Measurements from ENCODE around the gene LMBRD2. TPM values are rescaled to one million over a fixed set of nuclear protein-coding genes. Genes with fewer than 3 reads are reported as not detected.

LMBRD2 gene
- total and polyA plus RNA-seq, 9 donors = 2.0 to 8.8 (median 6.3) TPM

DNA sequence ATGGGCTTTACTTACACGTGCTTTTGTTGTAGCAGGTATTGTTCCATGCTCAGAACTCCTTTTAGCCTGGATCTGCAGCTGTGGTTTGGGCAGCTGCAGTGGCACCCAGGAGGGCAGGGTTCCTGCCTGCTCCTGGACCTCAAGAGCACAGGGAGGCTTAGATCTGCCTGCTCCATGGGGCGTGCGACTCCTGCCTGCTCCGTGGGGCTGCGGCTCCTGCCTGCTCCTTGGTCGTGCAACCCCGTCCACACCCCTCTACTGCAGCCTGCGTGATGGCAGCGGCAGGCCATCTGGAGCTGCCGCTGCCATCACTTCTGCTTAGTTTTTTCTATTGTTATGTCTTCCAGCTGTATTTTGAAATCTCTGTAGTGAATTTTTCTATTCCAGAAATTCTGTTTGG is 73.3 kb downstream of the LMBRD2 start:
- TF ChIP-seq, protein P1, sequence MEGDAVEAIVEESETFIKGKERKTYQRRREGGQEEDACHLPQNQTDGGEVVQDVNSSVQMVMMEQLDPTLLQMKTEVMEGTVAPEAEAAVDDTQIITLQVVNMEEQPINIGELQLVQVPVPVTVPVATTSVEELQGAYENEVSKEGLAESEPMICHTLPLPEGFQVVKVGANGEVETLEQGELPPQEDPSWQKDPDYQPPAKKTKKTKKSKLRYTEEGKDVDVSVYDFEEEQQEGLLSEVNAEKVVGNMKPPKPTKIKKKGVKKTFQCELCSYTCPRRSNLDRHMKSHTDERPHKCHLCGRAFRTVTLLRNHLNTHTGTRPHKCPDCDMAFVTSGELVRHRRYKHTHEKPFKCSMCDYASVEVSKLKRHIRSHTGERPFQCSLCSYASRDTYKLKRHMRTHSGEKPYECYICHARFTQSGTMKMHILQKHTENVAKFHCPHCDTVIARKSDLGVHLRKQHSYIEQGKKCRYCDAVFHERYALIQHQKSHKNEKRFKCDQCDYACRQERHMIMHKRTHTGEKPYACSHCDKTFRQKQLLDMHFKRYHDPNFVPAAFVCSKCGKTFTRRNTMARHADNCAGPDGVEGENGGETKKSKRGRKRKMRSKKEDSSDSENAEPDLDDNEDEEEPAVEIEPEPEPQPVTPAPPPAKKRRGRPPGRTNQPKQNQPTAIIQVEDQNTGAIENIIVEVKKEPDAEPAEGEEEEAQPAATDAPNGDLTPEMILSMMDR (IDR thresholded peaks at IDR 0.05) = no peak
- Histone ChIP-seq H3K9me3 (no peaks in the 10 kb centered on the region), H3K27me3 (no peaks in the 10 kb centered on the region), H3K4me1 (ENCODE audit: insufficient read depth) (no peaks in the 10 kb centered on the region), H3K4me3 (no peak overlapping the region), H3K27ac (no peak overlapping the region), H3K36me3 (no peaks in the 10 kb centered on the region)
- 62 to 73% (median 62%) methylated on average over 10 of the region's 10 CpGs for WGBS, 3 donors
- intact Hi-C loops (cut with DNase I) = no loop called here
- no peak for DNase-seq

DNA sequence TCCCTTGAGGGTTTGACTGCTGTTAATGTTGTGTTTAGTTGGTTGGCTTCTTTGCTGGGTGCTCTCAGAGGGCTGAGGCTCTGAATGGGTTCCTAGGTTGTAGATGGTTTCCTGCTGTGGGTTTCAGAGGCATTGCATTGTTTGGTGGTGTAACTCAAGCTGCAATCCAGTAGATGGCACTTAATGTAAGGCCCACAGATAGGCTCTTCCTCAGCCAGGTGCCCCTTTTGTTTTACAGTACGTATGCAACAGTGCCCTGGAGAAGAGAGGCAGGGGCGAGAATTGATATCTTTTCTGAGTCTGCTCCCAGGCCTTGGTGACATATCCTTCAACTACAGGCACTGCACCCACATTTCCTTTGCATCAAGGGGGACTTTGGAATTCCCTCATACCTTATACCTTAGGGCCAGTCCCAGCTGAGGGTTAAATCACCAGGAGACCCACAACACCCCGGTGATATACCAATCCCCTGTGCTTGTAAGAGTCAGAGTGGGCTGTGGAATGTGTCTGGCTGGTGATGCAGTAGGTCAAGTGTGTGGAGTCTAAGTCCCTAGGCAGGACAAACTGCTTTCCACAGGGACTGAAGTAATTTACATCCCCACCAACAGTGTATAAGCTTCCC is 78.0 kb downstream of the LMBRD2 start:
- intact Hi-C loops (cut with DNase I) = no loop called here
- 69 to 76% (median 69%) methylated on average over 3 of the region's 3 CpGs for WGBS, 3 donors
- no peak overlapping the region for H3K27ac ChIP-seq
- TF ChIP-seq EP300 (IDR thresholded peaks at IDR 0.05) = no peak
- no peak for TF ChIP-seq POLR2A (IDR thresholded peaks at IDR 0.05)
- TF ChIP-seq, protein P1 (IDR thresholded peaks at IDR 0.05) = no peak
- no peaks in the 10 kb centered on the region for H3K27me3 ChIP-seq
- H3K4me3 ChIP-seq = no peak overlapping the region
- no peak for DNase-seq
- H3K36me3 ChIP-seq = no peaks in the 10 kb centered on the region
- no peaks in the 10 kb centered on the region for H3K9me3 ChIP-seq
- H3K4me1 ChIP-seq (ENCODE audit: insufficient read depth) = peaks cover 2% of the 10 kb centered on the region

DNA sequence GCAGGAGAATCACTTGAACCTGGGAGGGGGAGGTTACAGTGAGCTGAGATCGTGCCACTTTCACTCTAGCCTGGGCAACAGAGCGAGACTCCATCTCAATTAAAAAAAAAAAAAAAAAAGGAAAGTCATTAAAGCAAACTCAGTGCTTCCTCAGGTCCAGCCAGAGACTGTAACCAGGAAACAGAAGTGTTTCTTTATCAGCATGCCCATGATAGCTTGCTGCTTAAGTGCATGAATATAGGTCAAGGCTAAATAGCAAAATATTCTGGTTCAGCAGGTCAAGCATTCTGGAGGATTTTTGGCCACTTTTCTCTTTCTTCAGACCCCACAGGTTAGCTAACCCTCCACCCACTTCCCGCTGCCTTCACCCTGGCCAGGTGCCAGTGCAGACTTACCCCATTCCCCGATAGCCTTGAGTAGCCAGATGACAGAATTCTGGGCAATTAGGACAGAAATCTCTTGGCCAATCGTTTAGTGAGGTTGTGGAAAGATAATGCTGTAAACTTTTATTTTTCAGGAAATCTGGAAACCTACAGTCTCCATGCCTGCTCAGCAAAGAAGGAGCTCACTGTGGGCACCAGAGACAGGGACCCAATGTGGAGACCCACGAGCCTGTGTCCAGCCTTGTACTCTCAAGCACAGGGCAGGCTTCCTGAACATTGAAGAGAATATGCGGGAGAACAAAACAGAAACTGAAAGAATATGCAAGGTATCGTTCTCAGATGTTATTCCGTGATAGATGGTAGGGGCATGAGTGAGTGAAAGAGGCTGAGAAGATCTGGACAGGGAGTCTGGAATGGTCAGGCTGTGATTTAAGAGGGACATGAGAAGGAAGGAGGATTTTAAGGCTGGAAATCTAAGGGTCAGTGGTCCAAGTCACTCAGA is 80.8 kb downstream of the LMBRD2 start:
- DNase-seq = peak in 1 of 5 donors; percentile 43
- intact Hi-C loops (cut with DNase I) = no loop called here
- H3K9me3 ChIP-seq = no peaks in the 10 kb centered on the region
- WGBS, 3 donors = 22 to 44% (median 37%) methylated on average over 9 of the region's 9 CpGs
- TF ChIP-seq, protein P1 (IDR thresholded peaks at IDR 0.05) = no peak
- TF ChIP-seq POLR2A (IDR thresholded peaks at IDR 0.05) = no peak
- TF ChIP-seq EP300 (IDR thresholded peaks at IDR 0.05) = no peak
- no peak overlapping the region for H3K4me3 ChIP-seq
- no peak overlapping the region for H3K27ac ChIP-seq
- H3K36me3 ChIP-seq = no peaks in the 10 kb centered on the region
- H3K27me3 ChIP-seq = no peaks in the 10 kb centered on the region
- H3K4me1 ChIP-seq (ENCODE audit: insufficient read depth) = peaks cover 2% of the 10 kb centered on the region

DNA sequence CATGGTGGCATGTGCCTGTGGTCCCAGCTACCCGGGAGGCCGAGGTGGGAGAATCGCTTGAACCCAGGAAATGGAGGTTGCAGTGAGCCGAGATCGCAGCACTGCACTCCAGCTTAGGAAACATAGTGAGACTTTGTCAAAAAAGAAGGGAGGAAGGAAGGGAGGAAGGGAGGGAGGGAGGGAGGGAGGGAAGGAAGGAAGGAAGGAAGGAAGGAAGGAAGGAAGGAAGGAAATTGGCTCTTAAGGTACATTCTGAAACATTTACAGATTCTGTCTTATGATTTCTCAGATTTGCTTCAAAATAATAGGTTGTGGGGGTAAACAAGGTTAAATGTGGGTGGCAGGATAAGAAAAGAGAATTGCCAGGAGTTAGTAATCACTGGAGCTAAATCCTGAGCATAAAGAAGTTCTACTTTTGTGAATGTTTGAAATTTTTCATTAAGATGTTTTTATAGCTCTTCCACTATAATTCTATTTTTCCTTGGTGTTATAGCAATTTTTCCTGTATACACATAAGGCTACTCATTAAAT is 82.9 kb downstream of the LMBRD2 start:
- H3K27me3 ChIP-seq = no peaks in the 10 kb centered on the region
- H3K27ac ChIP-seq = no peak overlapping the region
- no peaks in the 10 kb centered on the region for H3K9me3 ChIP-seq
- intact Hi-C loops (cut with DNase I) = no loop called here
- H3K36me3 ChIP-seq = no peaks in the 10 kb centered on the region
- 89 to 98% (median 93%) methylated on average over 5 of the region's 5 CpGs for WGBS, 3 donors
- peaks cover 2% of the 10 kb centered on the region for H3K4me1 ChIP-seq (ENCODE audit: insufficient read depth)
- H3K4me3 ChIP-seq = no peak overlapping the region
- TF ChIP-seq POLR2A (IDR thresholded peaks at IDR 0.05) (no peak), EP300 (IDR thresholded peaks at IDR 0.05) (no peak)
- TF ChIP-seq, protein P1 (IDR thresholded peaks at IDR 0.05) = no peak
- DNase-seq = no peak
